ENCODE measurements around the gene NID1.

Gene NID1

GRCh38 chr1:235954306-235955283, 110.3 kb downstream of the NID1 start:
- DNase-seq, result peak; percentile 81 to 91 (median 90)

- DNase-seq, result no peak
These were observed 111.1 kb downstream of the NID1 start for GRCh38 chr1:235953801-235954200.

- peak; percentile 61 to 79 (median 77) for DNase-seq
These were observed 111.8 kb downstream of the NID1 start for GRCh38 chr1:235952950-235953615.

- peak; percentile 38 to 57 (median 46) for DNase-seq
These were observed 113.2 kb downstream of the NID1 start for GRCh38 chr1:235951661-235952060.

- DNase-seq, result no peak
These were observed 114.6 kb downstream of the NID1 start for GRCh38 chr1:235950318-235950717.

- no peak for DNase-seq
These were observed 116.0 kb downstream of the NID1 start for GRCh38 chr1:235948774-235949427.

- no peak for DNase-seq
These were observed 116.9 kb downstream of the NID1 start for GRCh38 chr1:235947989-235948388.

- DNase-seq, result no peak
These were observed 118.3 kb downstream of the NID1 start for GRCh38 chr1:235946571-235946981.

GRCh38 chr1:235945775-235946570, 118.9 kb downstream of the NID1 start:
- peak; percentile 96 to 99 (median 97) for DNase-seq

GRCh38 chr1:235943581-235944114, 121.2 kb downstream of the NID1 start:
- peak in 2 of 3 donors; percentile 52 to 57 for DNase-seq

- DNase-seq, result no peak
These were observed 121.8 kb downstream of the NID1 start for GRCh38 chr1:235942979-235943575.

- no peak for DNase-seq
These were observed 122.3 kb downstream of the NID1 start for GRCh38 chr1:235942625-235942934.

GRCh38 chr1:235941876-235942624, 122.8 kb downstream of the NID1 start:
- DNase-seq, result peak; percentile 71 to 82 (median 77)

- peak; percentile 43 to 59 (median 55) for DNase-seq
These were observed 124.6 kb downstream of the NID1 start for GRCh38 chr1:235940285-235940684.

GRCh38 chr1:235939480-235939775, 125.5 kb downstream of the NID1 start:
- DNase-seq, result no peak

- DNase-seq, result peak; percentile 83 to 97 (median 94)
These were observed 126.0 kb downstream of the NID1 start for GRCh38 chr1:235938709-235939479.

GRCh38 chr1:235937123-235937522, 127.8 kb downstream of the NID1 start:
- DNase-seq, result peak; percentile 86 to 89 (median 87)

- DNase-seq, result no peak
These were observed 129.4 kb downstream of the NID1 start for GRCh38 chr1:235935235-235936225.

- no peak for DNase-seq
These were observed 131.1 kb downstream of the NID1 start for GRCh38 chr1:235933766-235934116.

Data from suppressor macrophage treated with lipopolysaccharide for 1 hour (primary cell).